Ascending aorta (tissue), 2 donors: ENCODE results near the gene C6orf89. TPM values are rescaled to one million over a fixed set of nuclear protein-coding genes. Genes with fewer than 3 reads are reported as not detected.
A peak's percentile ranks its signal among the peaks of the same experiment; 100 is the strongest.

Experiments
- DNase-seq, 2 donors: peaks; one replicate each; pipeline ENCODE4 v3.0.0-alpha.2; 2019; ENCODE audit warnings: low spot score in 2 of 2
- H3K27ac ChIP-seq, 2 donors: fragments of 200-600 bp; sonication (generic); one replicate each; pipeline ENCODE4 v1.5.1; 2016 to 2017; ENCODE audit warnings: mild to moderate bottlenecking in 1 of 2
- H3K27me3 ChIP-seq: fragments of 200-600 bp; sonication (generic); one replicate; pipeline ENCODE4 v1.5.1; 2017
- H3K36me3 ChIP-seq, 2 donors: fragments of 200-600 bp; sonication (generic); one replicate each; pipeline ENCODE4 v1.5.1; 2016
- H3K4me1 ChIP-seq, 2 donors: fragments of 200-600 bp; sonication (generic); one replicate each; pipeline ENCODE4 v1.5.1; 2016 to 2017; ENCODE audit warnings: mild to moderate bottlenecking in 1 of 2
- H3K4me3 ChIP-seq, 2 donors: fragments of 200-600 bp; sonication (generic); one replicate each; pipeline ENCODE4 v1.5.1; 2016 to 2017; ENCODE audit warnings: mild to moderate bottlenecking in 1 of 2
- H3K9me3 ChIP-seq, 2 donors: fragments of 200-600 bp; sonication (generic); one replicate each; pipeline ENCODE4 v1.5.1; 2016
- intact Hi-C: fragments of 100-400 bp; cut with DNase I; formaldehyde crosslinking; loops from one replicate; pipeline ENCODE4 v1.15.1; 2023
- total RNA-seq: library from RNA; depleted of rRNA; stranded (reverse); fragments of >200 nt; gene quantifications from one replicate; pipeline ENCODE4 v1.1.0, GENCODE V29; 2016
- TF ChIP-seq, protein P1 (sequence below), 3 experiments: fragments of 200-600 bp in 2 of 3; fragments of 450-650 bp in 1 of 3; sonication (generic) in 2 of 3; IDR thresholded peaks; one replicate each; pipeline ENCODE4 v1.5.1; 2016 to 2019; ENCODE audit warnings: antibody characterized with exemption in 3 of 3, mild to moderate bottlenecking in 1 of 3, moderate library complexity in 1 of 3

The C6orf89 gene
- total RNA-seq, 1 donor from 2014 or later = 21.6 TPM

GRCh38 chr6:36855750-36856149 lies 30.0 kb upstream of the C6orf89 start:
- Histone ChIP-seq H3K36me3 (peaks cover 0 to 9% of the 10 kb centered on the region in 2 donors), H3K4me3 (no peak overlapping the region), H3K9me3 (no peaks in the 10 kb centered on the region), H3K4me1 (peaks cover 0 to 24% of the 10 kb centered on the region in 2 donors), H3K27ac (no peak overlapping the region), H3K27me3 (no peaks in the 10 kb centered on the region)
- intact Hi-C loops = no loop called here
- peak in 1 of 2 donors; percentile 58 for DNase-seq
- TF ChIP-seq, protein P1, sequence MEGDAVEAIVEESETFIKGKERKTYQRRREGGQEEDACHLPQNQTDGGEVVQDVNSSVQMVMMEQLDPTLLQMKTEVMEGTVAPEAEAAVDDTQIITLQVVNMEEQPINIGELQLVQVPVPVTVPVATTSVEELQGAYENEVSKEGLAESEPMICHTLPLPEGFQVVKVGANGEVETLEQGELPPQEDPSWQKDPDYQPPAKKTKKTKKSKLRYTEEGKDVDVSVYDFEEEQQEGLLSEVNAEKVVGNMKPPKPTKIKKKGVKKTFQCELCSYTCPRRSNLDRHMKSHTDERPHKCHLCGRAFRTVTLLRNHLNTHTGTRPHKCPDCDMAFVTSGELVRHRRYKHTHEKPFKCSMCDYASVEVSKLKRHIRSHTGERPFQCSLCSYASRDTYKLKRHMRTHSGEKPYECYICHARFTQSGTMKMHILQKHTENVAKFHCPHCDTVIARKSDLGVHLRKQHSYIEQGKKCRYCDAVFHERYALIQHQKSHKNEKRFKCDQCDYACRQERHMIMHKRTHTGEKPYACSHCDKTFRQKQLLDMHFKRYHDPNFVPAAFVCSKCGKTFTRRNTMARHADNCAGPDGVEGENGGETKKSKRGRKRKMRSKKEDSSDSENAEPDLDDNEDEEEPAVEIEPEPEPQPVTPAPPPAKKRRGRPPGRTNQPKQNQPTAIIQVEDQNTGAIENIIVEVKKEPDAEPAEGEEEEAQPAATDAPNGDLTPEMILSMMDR (IDR thresholded peaks at IDR 0.05) = no peak

- Histone ChIP-seq H3K4me3 (no peak overlapping the region), H3K36me3 (peaks cover 0 to 9% of the 10 kb centered on the region in 2 donors), H3K27me3 (no peaks in the 10 kb centered on the region), H3K9me3 (no peaks in the 10 kb centered on the region), H3K27ac (no peak overlapping the region), H3K4me1 (peaks cover 0 to 24% of the 10 kb centered on the region in 2 donors)
- intact Hi-C loops = no loop called here
- TF ChIP-seq, protein P1 (IDR thresholded peaks at IDR 0.05) = no peak
- DNase-seq = peak in 1 of 2 donors; percentile 61
These were observed 29.5 kb upstream of the C6orf89 start for GRCh38 chr6:36856277-36856676.

DNA sequence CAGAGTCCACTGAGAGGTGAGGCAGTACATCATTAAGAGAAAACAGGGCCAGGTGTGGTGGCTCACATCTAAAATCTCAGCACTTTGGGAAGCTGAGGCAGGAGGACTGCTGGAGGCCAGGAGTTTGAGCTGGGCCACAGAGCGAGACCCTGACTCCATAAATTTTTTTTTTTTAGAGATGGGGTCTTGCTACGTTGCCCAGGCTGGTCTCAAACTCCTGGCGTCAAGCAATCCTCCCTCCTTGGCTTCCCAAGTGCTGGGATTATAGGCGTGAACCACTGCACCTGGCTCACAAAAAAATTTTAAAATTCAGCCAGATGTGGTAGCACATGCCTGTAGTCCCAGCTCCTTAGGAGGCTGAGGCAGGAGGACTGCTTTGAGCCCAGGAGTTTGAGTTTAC lies 28.4 kb upstream of the C6orf89 start:
- intact Hi-C loops = no loop called here
- H3K27ac ChIP-seq = no peak overlapping the region
- H3K27me3 ChIP-seq = no peaks in the 10 kb centered on the region
- H3K4me1 ChIP-seq = peaks cover 0 to 18% of the 10 kb centered on the region in 2 donors
- H3K36me3 ChIP-seq = peaks cover 0 to 9% of the 10 kb centered on the region in 2 donors
- DNase-seq = peak in 1 of 2 donors; percentile 46
- H3K4me3 ChIP-seq = no peak overlapping the region
- TF ChIP-seq, protein P1 (IDR thresholded peaks at IDR 0.05) = no peak
- no peaks in the 10 kb centered on the region for H3K9me3 ChIP-seq

DNA sequence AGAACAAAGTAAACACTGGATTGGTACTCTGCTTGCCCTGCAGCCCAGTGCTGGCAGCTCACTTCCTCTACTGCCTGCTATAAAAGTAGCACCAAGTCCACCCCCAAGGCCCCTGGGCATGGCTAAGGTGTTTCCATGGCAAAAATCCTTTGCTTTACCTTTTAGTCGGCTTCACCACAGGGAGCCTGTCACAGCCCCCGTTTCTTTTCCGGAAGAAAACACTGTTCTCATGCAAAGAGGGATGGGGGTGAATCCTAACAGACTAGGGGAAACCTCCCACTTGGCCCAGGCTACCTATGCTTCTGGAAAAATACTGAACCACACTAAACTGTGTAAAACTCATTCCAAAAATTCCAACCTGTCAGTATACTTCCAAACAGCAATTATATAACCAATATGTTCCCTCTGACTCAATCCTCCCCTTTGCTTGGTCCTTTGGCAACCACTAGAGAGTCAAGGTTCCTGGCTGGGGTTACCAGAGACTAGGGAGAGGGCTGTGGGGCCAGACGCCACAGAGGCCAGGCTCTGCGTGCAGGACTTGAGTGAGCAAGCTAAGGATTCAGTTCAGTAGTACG lies 27.3 kb upstream of the C6orf89 start:
- Histone ChIP-seq H3K27ac (no peak overlapping the region), H3K27me3 (no peaks in the 10 kb centered on the region), H3K36me3 (peaks cover 4 to 9% of the 10 kb centered on the region in 2 donors), H3K4me1 (peaks cover 0 to 8% of the 10 kb centered on the region in 2 donors), H3K4me3 (no peak overlapping the region), H3K9me3 (no peaks in the 10 kb centered on the region)
- intact Hi-C loops = no loop called here
- no peak for DNase-seq
- TF ChIP-seq, protein P1 (IDR thresholded peaks at IDR 0.05) = no peak

DNA sequence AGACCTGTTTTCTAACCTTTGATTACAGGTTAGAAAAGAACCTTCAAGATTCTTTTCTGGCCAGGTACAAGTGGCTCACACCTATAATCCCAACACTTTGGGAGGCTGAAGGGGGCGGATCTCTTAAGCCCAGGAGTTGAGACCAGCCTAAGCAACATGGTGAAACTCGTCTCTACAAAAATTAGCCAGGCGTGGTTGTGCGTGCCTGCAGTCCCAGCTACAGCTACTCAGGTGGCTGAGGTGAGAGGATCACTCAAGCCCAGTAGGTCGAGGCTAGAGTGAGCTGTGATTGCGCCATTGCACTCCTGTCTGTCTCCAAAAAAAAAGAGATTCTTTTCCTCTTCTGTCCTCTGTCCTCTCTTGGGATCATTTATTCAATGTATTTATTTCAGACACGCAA lies 25.6 kb upstream of the C6orf89 start:
- Histone ChIP-seq H3K4me1 (peaks cover 0 to 2% of the 10 kb centered on the region in 2 donors), H3K4me3 (no peak overlapping the region), H3K9me3 (no peaks in the 10 kb centered on the region), H3K27me3 (no peaks in the 10 kb centered on the region), H3K27ac (no peak overlapping the region), H3K36me3 (peaks cover 4 to 8% of the 10 kb centered on the region in 2 donors)
- DNase-seq = no peak
- intact Hi-C loops = no loop called here
- TF ChIP-seq, protein P1 (IDR thresholded peaks at IDR 0.05) = no peak
